Thymus (tissue), 14 donors: ENCODE results near the gene MTURN. TPM values are rescaled to one million over a fixed set of nuclear protein-coding genes. Genes with fewer than 3 reads are reported as not detected.

Experiments used
- DNase-seq, 9 donors: peaks; one replicate each; pipeline ENCODE4 v3.0.0-alpha.2; 2013; ENCODE audit warnings: low spot score in 9 of 9, low read depth in 6 of 9, missing footprints in 1 of 9
- H3K27ac ChIP-seq, 2 donors: one replicate each; pipeline ENCODE4 v1.5.1; 2013; ENCODE audit warnings: control low read depth in 1 of 2, low read depth in 1 of 2, low read length in 1 of 2, mild to moderate bottlenecking in 1 of 2, moderate library complexity in 1 of 2
- H3K27me3 ChIP-seq, 2 donors: one replicate each; pipeline ENCODE4 v1.5.1; 2013; ENCODE audit warnings: low read length in 1 of 2; ENCODE audit not compliant: control insufficient read depth in 2 of 2, insufficient read depth in 1 of 2
- H3K36me3 ChIP-seq, 2 donors: one replicate each; pipeline ENCODE4 v1.5.1; 2013; ENCODE audit warnings: low read length in 1 of 2, mild to moderate bottlenecking in 1 of 2, moderate library complexity in 1 of 2; ENCODE audit not compliant: control insufficient read depth in 2 of 2, insufficient read depth in 2 of 2
- H3K4me1 ChIP-seq, 2 donors: one replicate each; pipeline ENCODE4 v1.5.1; 2013; ENCODE audit warnings: low read length in 2 of 2; ENCODE audit not compliant: control insufficient read depth in 2 of 2, insufficient read depth in 2 of 2
- H3K4me3 ChIP-seq, 2 donors: one replicate each; pipeline ENCODE4 v1.5.1; 2013; ENCODE audit warnings: low read length in 2 of 2, control low read depth in 1 of 2, mild to moderate bottlenecking in 1 of 2
- H3K9me3 ChIP-seq, 2 donors: one replicate each; pipeline ENCODE4 v1.5.1; 2013; ENCODE audit warnings: low read length in 1 of 2, mild to moderate bottlenecking in 1 of 2; ENCODE audit not compliant: control insufficient read depth in 2 of 2, insufficient read depth in 1 of 2
- WGBS: extraction: QIAGEN DNeasy Blood & Tissue Kit; methylation state at CpG from one replicate; pipeline ENCODE4 v1.1.7; 2013; 5-methylcytosine and 5-hydroxymethylcytosine counted together
- long read RNA-seq, 10 donors: transcript quantifications; one replicate each; lab custom pipeline, GENCODE V29; 2026
- polyA plus RNA-seq: library from polyadenylated mRNA; stranded (reverse); fragments of 200-250 nt; gene quantifications from one replicate; pipeline ENCODE4 v1.2.3, GENCODE V29; 2013
- total RNA-seq: library from RNA; stranded (reverse); fragments of 120-200 nt; gene quantifications from one replicate; pipeline ENCODE4 v1.2.4, GENCODE V29; 2013
- donor health status: healthy.

MTURN gene
- total RNA-seq = 6.4 TPM
- 18.9 TPM for polyA plus RNA-seq
- long read RNA-seq, donor 1 = 0 reads
- long read RNA-seq, donor 2 = 0 reads
- long read RNA-seq, donor 3, full-length matches to known transcripts = 2 of 2 reads
- long read RNA-seq, donor 3, partial matches to known transcripts = 0 of 2 reads
- long read RNA-seq, donor 3, other reads (novel, unspliced or antisense) = 0 of 2 reads
- long read RNA-seq, donor 4, partial matches to known transcripts = 0 of 2 reads
- long read RNA-seq, donor 4, other reads (novel, unspliced or antisense) = 0 of 2 reads
- long read RNA-seq, donor 5, full-length matches to known transcripts = 8 of 8 reads
- long read RNA-seq, donor 5, partial matches to known transcripts = 0 of 8 reads
- long read RNA-seq, donor 5, other reads (novel, unspliced or antisense) = 0 of 8 reads
- long read RNA-seq, donor 6, full-length matches to known transcripts = 4 of 4 reads
- long read RNA-seq, donor 6, partial matches to known transcripts = 0 of 4 reads
- long read RNA-seq, donor 6, other reads (novel, unspliced or antisense) = 0 of 4 reads
- long read RNA-seq, donor 7, full-length matches to known transcripts = 5 of 5 reads
- long read RNA-seq, donor 7, partial matches to known transcripts = 0 of 5 reads
- long read RNA-seq, donor 7, other reads (novel, unspliced or antisense) = 0 of 5 reads
- long read RNA-seq, donor 8, full-length matches to known transcripts = 2 of 2 reads
- long read RNA-seq, donor 8, partial matches to known transcripts = 0 of 2 reads
- long read RNA-seq, donor 8, other reads (novel, unspliced or antisense) = 0 of 2 reads
- long read RNA-seq, donor 9, full-length matches to known transcripts = 1 of 1 reads
- long read RNA-seq, donor 9, partial matches to known transcripts = 0 of 1 reads
- long read RNA-seq, donor 9, other reads (novel, unspliced or antisense) = 0 of 1 reads
- long read RNA-seq, donor 10, full-length matches to known transcripts = 1 of 1 reads
- long read RNA-seq, donor 10, partial matches to known transcripts = 0 of 1 reads
- long read RNA-seq, donor 10, other reads (novel, unspliced or antisense) = 0 of 1 reads

DNA sequence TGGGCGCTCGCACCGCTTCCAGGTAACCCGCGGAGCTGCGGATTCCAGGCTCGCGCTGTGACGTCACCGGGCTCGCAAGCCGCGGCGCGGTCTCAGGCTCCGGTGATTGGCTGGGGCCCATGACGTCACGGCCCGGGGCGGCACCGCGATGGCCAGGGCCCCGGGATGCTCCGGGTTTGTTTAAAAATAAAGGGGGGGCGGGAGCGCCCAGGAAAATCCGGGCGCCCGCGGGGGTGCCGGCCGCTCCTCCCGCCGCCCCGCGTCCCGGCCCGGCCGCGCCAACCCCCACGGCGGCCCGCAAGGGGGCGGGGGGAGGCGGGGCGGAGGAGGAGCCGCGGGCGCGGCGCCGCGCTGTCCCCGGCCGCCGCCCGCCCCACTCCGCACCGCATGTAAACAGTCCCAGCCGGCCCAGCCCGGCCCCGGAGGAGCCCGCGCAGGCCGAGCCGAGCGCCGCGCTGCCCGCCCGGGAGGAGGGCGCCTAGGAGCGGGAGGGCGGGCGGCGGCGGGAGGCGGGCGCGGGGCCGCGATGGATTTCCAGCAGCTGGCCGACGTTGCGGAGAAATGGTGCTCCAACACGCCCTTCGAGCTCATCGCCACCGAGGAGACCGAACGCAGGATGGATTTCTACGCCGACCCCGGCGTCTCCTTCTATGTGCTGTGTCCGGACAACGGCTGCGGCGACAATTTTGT lies at the start of gene MTURN:
Gene MTURN (plus strand): TSS at position 376 of the 690 bp plus-strand sequence. CDS start 151 bp downstream, at position 527.
- H3K9me3 ChIP-seq = no peaks in the 10 kb centered on the region
- H3K4me3 ChIP-seq = peak within 1 kb of the TSS; percentile 60 to 84
- H3K36me3 ChIP-seq = no peaks in the 10 kb centered on the region
- peaks cover 6 to 10% of the 10 kb centered on the region in 2 donors for H3K4me1 ChIP-seq
- peak within 1 kb of the TSS in 1 of 2 donors; percentile 59 for H3K27ac ChIP-seq
- under 1% methylated on average over 99 of the region's 99 CpGs for WGBS
- peak in 8 of 9 donors; percentile 55 to 82 (median 66) for DNase-seq
- peaks cover 7 to 23% of the 10 kb centered on the region in 2 donors for H3K27me3 ChIP-seq

DNA sequence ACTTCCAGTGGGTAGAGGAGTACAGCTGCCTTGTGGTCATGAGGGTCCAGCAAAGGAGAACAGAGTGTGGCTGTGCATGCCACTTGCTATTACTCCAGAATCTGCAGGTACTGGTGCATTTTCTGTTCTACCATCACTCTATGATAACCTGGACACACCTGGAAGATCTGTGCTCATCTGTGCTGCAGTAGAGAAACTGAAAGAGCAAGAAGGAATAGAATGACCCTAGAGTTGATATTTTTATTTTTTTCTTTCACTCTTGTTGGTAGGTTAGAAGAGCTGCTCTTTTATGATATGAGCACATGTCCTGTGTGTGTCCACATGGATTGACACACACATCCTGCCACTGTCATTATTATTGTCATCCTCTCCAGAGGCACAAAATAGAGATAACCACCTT lies 48.3 kb upstream of the MTURN start:
- H3K4me1 ChIP-seq = no peaks in the 10 kb centered on the region
- no peak for DNase-seq
- no peaks in the 10 kb centered on the region for H3K27me3 ChIP-seq
- H3K27ac ChIP-seq = no peak overlapping the region
- no peak overlapping the region for H3K4me3 ChIP-seq
- H3K36me3 ChIP-seq = no peaks in the 10 kb centered on the region
- H3K9me3 ChIP-seq = no peaks in the 10 kb centered on the region

DNA sequence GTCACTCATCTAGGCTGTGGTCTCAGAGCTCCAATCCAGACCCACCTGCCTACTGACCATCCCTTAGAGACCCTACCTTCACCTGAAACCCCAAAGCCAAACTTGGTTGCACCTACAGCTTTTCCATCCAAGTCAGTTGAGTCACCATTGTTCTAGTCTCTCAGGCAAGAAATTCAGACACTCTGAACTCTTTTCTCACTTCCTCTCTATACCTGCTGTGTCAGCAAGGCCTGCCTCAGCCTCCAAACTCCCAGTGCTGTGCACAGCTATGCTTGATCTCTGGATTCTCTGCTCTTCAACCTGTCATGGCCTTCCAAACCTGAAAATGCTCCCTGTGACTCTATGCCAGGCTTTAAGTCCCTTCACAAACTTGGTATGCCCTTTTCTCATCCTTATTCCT lies 47.4 kb upstream of the MTURN start:
- no peak overlapping the region for H3K4me3 ChIP-seq

DNA sequence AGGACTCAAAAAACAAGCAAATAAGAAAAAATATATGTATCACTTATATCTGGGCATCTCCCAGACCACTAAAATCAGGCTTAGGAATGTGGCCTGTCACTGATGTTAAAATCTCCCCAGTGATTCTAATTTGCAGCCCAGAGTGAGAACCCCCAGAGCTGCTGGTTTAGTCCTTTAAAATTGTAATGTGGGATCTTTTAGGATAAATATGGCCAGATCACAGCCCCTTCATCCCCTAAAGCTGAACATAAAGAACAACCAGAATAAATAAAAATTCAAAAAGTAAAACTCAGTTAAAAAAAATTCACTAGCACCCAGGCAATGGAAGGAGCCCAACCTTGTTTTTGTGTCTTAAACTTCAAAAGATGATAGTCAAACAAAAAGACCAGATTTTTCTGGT lies 46.4 kb upstream of the MTURN start:
- Histone ChIP-seq H3K36me3 (no peaks in the 10 kb centered on the region), H3K9me3 (no peaks in the 10 kb centered on the region), H3K27me3 (no peaks in the 10 kb centered on the region), H3K4me3 (no peak overlapping the region), H3K27ac (no peak overlapping the region), H3K4me1 (no peaks in the 10 kb centered on the region)
- no peak for DNase-seq

More for the DNA sequence above, 47.4 kb upstream of the MTURN start:
- H3K27me3 ChIP-seq = no peaks in the 10 kb centered on the region
- no peaks in the 10 kb centered on the region for H3K9me3 ChIP-seq
- DNase-seq = no peak
- H3K4me1 ChIP-seq = no peaks in the 10 kb centered on the region
- H3K36me3 ChIP-seq = no peaks in the 10 kb centered on the region
- no peak overlapping the region for H3K27ac ChIP-seq

DNA sequence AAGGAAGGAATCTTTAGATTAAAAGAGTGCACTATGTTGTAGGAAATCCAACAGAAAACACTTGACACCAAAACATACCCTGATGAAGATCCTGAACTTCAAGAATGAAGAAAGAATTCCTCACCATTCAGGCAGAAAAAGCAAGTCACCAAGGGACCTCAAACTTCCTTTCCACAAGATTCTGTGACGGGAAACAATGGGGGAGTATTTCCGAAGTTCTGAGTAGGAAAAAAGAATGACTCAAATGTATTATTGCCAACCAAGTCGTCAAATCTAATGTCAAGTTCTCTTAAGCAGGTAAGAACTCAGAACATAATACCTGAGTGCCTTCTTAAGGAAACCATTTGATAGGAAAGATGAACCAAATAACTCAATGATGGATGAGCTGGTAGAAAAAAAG lies 44.7 kb upstream of the MTURN start:
- no peaks in the 10 kb centered on the region for H3K4me1 ChIP-seq
- no peaks in the 10 kb centered on the region for H3K9me3 ChIP-seq
- no peak overlapping the region for H3K27ac ChIP-seq
- H3K36me3 ChIP-seq = no peaks in the 10 kb centered on the region
- H3K4me3 ChIP-seq = no peak overlapping the region
- WGBS = 74% methylated on average over 3 of the region's 3 CpGs
- no peaks in the 10 kb centered on the region for H3K27me3 ChIP-seq
- DNase-seq = no peak

DNA sequence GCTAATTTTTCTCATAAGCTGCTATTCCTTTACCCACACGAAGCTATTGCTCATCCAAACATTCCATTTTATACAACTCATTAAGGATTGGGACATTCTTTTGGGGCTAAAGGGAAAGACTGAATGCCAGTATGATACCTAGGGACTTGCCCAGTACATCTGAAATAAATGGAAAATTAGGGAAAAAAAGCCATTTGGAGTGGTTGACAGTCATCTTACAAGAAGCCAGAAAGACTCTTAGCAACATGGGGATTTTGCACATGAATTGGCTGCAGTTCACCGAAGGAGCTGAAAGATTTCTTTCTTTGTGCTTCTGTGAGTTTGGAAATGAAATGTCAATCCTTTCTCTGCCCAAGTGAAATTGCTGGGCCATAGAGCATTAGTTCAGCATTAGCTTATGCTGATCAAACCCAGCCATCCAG lies 43.3 kb upstream of the MTURN start:
- H3K27ac ChIP-seq = no peak overlapping the region
- H3K9me3 ChIP-seq = no peaks in the 10 kb centered on the region
- no peaks in the 10 kb centered on the region for H3K27me3 ChIP-seq
- H3K4me3 ChIP-seq = no peak overlapping the region
- no peaks in the 10 kb centered on the region for H3K4me1 ChIP-seq
- 94% methylated on average over 2 of the region's 2 CpGs for WGBS
- H3K36me3 ChIP-seq = no peaks in the 10 kb centered on the region
- no peak for DNase-seq

DNA sequence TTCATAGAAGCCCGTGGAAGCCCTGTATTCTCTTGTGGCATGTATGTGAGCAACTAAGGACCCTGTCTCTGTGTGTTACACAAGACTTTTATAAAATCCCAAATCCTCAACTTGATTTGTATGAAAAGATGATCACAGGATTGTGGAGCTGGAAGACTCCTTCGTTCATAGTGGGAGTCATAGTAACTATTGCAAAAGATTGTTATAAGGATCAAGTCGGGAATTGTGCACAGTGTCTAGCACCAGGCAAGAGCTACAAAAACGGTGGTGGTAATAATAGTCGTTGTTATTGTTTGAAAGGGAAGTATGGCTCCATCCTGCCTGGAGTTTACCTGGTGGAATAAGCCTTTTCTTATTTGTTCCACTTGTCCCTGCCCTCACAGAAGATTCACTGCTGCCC lies 42.8 kb upstream of the MTURN start:
- no peaks in the 10 kb centered on the region for H3K9me3 ChIP-seq
- H3K4me1 ChIP-seq = no peaks in the 10 kb centered on the region
- H3K36me3 ChIP-seq = no peaks in the 10 kb centered on the region
- WGBS = 96% methylated on average over 5 of the region's 5 CpGs
- no peak overlapping the region for H3K4me3 ChIP-seq
- DNase-seq = no peak
- no peak overlapping the region for H3K27ac ChIP-seq
- no peaks in the 10 kb centered on the region for H3K27me3 ChIP-seq

DNA sequence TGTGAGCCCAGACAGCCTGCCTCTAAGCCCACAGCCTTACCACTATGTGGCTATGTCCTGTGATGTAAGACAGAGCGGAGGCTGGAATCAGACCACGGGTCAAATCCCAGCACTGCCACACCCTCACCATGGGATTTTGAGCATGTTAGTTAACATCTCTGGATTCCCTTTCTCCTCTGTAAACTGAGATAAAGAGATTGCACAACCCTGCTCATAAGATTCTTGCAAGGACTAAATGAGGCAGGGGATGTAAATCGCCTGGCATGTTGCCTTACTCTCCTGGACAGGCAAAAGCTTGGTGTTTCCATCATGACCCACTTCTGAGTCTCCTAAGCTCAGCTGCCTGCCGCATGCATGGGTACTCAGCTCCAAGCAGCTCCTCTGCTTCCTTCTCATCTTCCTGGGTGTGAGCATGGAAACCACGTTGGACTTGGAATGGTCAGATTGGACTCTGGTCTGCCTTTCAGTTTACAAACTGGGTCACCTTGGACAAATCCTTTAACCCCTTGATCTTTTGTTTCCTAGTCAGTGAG lies 41.3 kb upstream of the MTURN start:
- H3K9me3 ChIP-seq = peaks cover 0 to under 1% of the 10 kb centered on the region in 2 donors
- no peak overlapping the region for H3K4me3 ChIP-seq
- no peak overlapping the region for H3K27ac ChIP-seq
- WGBS = 95% methylated on average over 5 of the region's 5 CpGs
- DNase-seq = no peak
- H3K36me3 ChIP-seq = no peaks in the 10 kb centered on the region
- H3K4me1 ChIP-seq = no peaks in the 10 kb centered on the region
- H3K27me3 ChIP-seq = no peaks in the 10 kb centered on the region
